WI38 (cell line): ENCODE results near the gene SPOCK1.
A peak's percentile ranks its signal among the peaks of the same experiment; 100 is the strongest.
"Not testable (repeated sequence)": the region's sequence is repeated elsewhere in the genome, so short reads cannot be mapped to it uniquely, and the experiment has no call there.

ENCODE experiments used
- H3K4me3 ChIP-seq: 2 replicates; pipeline ENCODE4 v1.5.1; 2011; ENCODE audit warnings: low read depth, mild to moderate bottlenecking, control low read depth, low read length
- TF ChIP-seq, protein P1 (sequence below): IDR thresholded peaks from 2 replicates; pipeline ENCODE4 v1.5.1; 2012; ENCODE audit warnings: low read depth, mild to moderate bottlenecking, control low read depth, low read length

The SPOCK1 gene

DNA sequence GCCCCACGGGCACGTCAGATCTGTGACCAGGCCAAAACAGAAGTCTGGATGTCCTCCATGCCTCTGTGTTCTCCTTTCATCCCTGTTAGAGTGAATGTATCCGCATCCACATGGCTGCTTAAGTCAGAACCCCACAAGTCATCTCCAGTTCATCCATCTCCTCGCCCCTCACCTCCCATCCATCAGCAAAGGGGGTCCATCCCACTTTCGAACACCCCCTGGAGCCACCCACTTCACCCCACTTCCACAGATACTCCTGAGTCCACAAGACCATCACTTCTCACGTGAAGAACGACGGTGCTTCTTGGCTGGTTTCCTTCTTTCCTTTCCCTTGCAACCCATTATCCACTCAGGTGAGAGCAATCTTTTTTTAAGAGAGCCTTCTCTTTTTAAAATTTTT lies 3.5 kb upstream of the SPOCK1 start:
- H3K4me3 ChIP-seq = no peak overlapping the region
- TF ChIP-seq, protein P1, sequence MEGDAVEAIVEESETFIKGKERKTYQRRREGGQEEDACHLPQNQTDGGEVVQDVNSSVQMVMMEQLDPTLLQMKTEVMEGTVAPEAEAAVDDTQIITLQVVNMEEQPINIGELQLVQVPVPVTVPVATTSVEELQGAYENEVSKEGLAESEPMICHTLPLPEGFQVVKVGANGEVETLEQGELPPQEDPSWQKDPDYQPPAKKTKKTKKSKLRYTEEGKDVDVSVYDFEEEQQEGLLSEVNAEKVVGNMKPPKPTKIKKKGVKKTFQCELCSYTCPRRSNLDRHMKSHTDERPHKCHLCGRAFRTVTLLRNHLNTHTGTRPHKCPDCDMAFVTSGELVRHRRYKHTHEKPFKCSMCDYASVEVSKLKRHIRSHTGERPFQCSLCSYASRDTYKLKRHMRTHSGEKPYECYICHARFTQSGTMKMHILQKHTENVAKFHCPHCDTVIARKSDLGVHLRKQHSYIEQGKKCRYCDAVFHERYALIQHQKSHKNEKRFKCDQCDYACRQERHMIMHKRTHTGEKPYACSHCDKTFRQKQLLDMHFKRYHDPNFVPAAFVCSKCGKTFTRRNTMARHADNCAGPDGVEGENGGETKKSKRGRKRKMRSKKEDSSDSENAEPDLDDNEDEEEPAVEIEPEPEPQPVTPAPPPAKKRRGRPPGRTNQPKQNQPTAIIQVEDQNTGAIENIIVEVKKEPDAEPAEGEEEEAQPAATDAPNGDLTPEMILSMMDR = no peak

DNA sequence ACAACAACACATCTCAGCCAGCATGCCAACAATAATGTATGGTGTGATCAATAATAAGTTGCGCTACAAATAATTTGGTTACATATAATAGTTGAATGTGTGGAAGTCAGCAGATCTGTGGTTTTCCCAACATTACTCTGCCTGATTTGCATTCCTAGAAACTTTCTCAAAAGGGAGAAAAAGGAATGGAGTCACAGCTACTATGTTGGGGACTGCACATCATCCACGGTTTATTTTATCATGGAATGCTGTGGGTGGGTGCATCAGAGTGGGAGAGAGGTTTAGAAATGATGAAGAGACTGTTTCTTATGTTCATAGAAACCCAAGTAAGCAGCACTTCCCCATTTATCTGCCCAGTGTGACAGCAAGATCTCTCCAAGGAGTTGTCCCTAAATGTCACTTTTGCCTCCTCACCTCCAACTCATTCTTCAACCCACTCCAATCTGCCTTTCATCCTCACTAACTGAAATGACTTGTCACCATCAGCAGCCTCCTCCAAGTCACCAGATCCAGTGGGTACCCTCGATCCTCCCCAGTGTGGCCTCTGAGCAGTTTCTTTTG lies 2.8 kb upstream of the SPOCK1 start:
- TF ChIP-seq, protein P1 = no peak
- H3K4me3 ChIP-seq = no peak overlapping the region

GRCh38 chr5:137501226-137501625 lies 2.1 kb upstream of the SPOCK1 start:
- H3K4me3 ChIP-seq = no peak overlapping the region
- TF ChIP-seq, protein P1 = no peak

DNA sequence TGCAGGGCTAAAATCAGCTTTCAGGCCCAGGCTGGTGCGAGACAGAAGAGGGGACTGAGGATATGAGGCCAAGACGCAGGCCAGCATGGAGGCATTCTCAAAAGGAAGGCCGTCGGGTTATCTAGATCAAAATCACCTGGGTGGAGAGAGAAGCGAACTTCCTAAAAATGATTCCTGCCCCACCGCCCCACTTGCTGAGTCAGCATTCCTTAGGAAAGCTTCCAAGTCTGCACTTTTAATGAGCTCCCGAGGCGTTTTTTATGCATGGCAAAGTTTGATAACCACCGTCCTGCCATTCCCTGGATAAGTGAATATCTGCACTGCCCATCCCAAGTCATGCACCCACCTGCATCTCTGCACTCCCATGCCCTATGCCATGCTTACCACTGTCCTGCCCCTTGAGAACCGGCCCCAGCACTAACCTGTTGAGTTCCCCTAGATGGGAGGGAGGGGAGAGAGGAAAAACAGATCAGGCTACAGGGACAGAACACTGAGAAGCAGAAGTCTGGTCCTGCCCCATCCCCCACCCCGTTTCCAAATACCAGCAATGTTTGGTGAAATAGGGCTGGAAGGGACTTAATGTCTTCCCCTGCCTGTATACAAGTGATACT lies 1.6 kb upstream of the SPOCK1 start:
- H3K4me3 ChIP-seq = no peak overlapping the region
- TF ChIP-seq, protein P1 = no peak

- H3K4me3 ChIP-seq = not testable (repeated sequence)
Measured at GRCh38 chr5:137499506-137499847, 351 bp upstream of the SPOCK1 start.

- peak overlapping the region; percentile 59 for H3K4me3 ChIP-seq
- TF ChIP-seq, protein P1 = no peak
Measured at GRCh38 chr5:137498301-137498735, 808 bp downstream of the SPOCK1 start.

DNA sequence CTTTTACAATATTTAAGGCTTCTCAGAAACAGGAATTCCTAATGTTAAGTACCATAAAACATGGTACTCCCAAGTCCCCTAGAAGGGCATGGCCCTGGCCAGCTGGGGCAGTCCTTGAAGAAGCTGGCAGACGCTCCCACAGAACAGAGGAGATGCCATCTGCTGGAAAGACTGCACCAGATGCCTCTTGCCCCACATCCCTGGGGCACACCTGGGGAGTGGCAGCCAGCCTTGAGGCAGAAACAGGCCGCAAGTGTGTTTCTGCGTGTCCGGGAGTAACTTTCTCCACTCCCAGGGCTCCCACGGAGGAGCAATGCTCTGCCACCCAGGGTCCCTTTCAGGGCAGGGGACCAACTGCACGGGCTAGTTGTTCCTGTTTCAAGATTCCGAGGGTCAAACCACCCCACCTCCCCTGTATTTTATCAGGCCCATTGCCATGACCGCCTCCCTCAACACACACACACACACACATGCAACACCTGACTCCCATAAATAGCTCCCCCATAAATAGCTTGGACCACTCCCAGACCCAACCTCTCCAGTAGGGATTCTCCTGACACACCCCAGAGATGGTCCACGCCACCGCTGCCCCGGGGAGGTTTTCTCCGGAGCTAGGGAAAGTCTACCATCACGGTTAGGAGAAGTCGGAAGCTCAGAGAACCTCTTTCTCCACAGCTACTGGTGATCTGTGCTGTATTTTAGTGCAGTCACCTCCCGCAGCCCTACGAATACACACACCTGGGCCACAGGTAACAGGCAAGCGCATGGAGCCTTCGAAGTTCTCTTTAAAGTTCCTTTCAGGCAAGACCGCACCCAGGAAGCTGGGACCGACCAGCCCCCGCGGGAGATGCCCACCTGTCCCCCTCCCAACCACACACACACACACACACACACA lies 1.5 kb downstream of the SPOCK1 start:
- peak overlapping the region; percentile 59 for H3K4me3 ChIP-seq
- TF ChIP-seq, protein P1 = no peak
